HG03280 (cell line): ENCODE results near the gene LRSAM1.
"Not testable (repeated sequence)": the region's sequence is repeated elsewhere in the genome, so short reads cannot be mapped to it uniquely, and the experiment has no call there.

Experiments
- ATAC-seq: cut with Tn5 transposase; IDR thresholded peaks from one replicate; pipeline ENCODE4 v1.9.1; 2021; ENCODE audit warnings: mild to moderate bottlenecking, moderate library complexity; ENCODE audit not compliant: unreplicated experiment

Gene LRSAM1

DNA sequence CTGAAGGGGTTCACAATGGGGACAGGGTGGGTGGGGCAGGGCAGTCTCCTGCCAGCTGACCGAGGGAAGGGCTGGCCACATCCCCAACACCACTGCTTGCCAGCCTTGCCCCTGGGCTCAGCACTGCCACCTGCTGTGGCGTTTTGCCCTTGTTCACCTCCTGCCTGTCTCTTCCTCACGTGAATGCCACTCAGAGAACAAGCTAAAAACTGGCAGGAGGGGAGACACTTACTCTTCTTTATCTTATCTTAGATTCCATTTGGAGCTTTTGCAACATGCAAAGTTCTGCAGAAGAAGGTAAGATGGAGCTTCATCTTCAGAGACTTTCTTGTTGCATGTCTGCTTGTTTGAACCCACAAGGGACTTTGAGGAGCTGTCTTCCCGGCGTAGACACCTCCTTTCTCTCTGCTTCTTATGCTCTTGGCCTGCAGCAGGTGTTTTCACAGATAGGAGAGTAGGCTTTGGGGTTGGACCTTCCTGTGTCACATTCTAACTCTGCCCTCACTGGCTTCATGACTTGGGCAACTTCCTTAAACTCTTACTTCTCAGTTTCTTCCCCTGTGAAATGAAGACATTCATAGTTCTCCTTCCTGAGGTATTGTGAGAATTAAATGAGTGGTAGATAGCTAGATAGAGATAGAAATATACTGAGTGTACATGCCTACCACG lies 4.1 kb downstream of the LRSAM1 start:
- no peak for ATAC-seq

DNA sequence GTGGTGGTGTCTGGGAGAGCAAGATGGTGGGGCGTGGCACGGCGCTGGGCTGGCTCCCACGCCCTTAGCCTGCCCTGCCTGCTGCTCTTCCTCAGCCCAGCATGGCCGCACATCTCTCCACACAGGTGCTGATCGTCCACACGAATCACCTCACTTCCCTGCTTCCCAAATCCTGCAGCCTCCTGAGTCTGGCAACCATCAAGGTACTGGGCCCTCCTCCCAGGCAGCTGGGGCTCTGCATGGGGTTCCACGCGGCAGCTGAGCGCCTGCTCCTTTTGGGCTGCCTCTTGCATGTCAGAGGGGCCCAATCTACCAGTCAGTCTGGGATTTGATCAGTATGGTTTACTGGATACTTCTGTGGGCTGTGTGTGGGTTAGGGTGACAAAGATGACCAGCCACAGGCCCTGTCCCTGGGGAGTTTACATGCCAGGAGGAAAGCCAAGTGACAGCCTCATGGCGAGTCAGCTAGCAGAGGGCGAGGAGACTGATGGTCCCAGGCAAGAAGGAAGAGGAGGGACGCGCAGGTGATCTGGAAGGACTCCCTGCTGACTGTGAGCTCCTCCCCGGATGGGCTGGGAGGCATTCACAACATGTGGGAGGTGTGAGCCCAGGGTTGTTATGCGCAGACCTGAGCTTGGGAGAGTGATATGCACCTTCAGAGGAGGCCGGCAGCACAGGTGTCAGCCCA lies 6.0 kb downstream of the LRSAM1 start:
- no peak for ATAC-seq

DNA sequence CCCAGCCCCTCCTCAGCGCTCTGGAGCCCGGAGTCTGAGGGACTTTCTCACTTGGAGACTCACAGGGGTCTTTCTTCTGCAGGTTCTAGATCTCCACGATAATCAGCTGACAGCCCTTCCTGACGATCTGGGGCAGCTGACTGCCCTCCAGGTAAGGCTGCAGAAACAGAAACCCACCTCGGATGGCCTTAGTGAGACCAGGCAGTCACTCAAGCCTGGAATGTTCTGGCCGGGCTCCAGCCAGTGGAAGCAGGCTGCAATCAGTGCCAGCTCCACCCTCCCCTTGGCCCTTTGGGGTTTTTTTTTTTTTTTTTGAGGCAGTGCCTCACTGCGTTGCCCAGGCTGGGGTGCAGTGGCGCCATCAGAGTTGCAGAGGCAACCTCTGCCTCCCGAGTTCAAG lies 7.6 kb downstream of the LRSAM1 start:
- ATAC-seq, result no peak

DNA sequence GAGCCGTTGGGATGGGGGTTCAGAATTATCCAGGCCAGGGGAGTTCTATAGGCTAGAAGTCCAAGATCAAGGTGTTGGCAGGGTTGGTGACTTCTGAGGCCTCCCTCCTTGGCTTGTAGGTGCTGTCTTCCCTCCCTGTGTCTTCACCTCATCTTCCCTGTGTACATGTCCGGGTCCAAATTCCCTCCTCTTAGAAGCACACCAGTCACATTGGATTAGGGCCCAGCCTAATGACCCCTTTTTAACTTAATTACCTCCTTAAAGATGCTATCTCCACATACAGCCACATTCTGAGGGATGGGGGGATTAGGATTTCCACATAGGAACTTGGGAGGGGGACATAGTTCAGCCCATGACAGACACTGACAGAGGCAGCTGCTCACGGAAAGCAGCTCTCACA lies 12.1 kb downstream of the LRSAM1 start:
- ATAC-seq, result no peak

DNA sequence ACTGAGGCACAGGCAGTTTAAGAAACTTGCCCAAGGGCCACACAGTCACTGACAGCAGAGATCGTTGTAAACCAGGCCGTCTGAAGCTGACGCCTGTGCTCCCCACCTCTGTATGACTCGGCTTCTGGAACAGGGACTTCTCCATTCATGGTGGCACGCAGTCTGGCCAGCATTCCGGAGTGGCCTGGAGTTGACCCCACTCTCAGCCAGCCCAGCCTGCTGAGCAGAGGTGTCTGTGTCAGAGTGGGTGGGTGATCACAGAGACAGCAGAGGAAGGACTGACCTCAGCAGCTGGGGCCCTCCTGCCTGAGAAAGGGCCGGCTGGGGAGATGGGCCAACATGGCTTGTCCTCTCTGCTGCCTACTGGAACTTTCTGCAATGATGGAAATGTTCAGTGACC lies 12.6 kb downstream of the LRSAM1 start:
- no peak for ATAC-seq

DNA sequence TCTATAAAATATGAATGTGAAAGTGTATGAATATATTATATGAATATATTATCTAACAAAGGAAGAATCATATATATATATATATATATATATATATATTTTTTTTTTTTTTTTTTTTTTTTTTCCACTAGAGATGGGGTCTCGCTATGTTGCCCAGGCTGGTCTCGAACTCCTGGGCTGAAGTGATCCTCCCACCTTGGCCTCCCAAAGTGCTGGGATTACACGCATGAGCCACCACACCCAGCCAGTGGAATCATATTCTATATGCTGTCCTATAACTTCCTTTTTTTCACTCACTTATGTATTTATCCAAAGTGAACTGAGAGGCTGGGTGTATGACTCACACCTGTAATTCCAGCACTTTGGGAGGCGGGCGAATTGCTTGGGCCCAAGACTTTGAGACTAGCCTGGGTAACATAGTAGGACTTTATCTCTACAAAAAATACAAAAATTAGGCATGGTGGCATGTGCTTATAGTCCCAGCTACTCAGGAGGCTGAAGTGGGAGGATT lies 15.2 kb downstream of the LRSAM1 start:
- not testable (repeated sequence) for ATAC-seq

DNA sequence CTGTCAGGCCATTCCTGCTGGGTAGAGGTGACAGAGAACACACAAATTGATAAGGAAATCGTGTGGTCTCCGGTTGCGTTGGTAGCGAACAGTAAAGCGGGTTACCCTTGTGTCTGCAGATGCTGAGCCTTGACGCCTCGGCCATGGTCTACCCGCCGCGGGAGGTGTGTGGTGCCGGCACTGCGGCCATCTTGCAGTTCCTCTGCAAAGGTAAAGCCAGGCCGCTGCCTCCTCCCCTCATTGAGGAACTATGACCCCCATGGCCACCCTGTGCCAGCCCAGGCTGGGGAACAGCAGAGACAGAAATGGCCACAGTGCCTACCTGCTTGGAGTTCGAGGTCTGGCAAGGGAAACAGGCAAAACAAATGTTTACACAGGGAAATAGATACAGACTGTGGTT lies 16.3 kb downstream of the LRSAM1 start:
- ATAC-seq, result no peak

DNA sequence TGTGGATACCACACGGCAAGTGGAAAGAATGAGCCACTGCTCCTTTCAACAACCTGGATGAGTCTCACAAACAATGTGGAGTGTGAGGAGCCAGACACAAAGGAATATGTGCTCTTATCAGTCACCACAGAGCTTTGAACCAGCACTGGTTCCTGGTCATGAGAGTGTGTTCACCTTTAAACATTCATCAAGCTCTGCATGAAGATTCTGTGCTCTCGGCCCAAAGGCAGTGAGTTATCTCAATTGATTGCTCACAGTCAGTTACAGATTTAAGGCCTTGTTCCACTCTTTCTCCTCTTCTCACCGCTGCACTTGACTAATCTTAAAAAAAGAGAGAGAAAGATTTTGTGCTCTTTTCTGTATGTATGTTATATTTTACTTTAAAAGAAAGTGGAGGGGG lies 19.4 kb downstream of the LRSAM1 start:
- no peak for ATAC-seq

DNA sequence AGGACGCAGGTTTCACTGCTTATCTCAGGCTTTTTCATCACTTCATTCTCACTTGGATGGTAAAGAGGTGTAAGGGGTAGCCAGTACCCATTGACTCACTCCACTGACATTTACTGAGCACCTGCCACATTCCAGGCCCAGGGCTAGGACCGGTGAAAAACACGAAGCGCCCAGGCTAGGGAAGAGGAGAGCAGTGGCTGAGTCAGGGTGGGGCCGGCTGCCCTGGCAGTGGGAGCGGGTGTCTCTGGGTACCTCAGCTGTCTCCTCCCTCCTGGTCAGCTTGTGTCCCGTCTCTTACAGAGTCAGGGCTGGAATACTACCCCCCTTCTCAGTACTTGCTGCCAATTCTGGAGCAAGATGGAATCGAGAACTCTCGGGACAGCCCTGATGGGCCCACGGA lies 22.2 kb downstream of the LRSAM1 start:
- no peak for ATAC-seq

DNA sequence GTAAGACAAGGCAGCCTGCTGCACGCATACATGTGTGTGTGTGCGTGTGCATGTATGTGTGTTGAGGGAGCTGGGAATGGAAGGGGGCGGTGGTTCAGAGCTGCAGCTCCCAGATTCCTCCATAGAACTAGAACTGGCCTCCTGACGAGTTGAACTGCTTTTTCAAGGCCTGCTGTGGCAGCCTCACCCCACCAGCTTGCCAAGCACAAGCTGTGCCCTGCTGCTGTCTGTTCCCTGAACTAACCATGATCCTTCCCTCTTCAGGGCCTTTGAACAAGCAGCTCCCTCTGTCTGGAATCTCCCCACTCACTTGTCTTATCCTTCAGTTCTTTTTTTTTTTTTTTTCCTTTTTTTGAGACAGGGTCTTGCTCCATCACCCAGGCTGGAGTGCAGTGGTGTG lies 22.6 kb downstream of the LRSAM1 start:
- ATAC-seq, result no peak

DNA sequence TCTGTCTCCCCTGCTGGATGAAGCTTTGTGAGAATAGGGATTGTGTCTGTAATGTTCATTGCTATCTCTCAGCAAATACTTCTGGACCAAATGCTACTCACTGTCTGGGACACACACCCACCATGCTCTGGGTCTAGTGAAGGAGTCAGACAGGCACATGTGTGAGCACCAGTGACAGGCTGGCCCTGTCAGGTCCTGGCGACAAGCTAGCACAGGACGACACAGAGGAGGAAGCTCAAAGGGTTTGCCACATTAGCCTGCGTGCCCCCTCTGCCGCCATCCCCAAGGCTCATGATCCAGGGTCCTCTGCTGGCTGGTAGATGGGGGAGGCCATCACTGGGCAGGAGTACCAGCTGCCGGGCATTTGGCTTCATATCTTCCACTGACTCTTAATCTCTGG lies 23.3 kb downstream of the LRSAM1 start:
- no peak for ATAC-seq

DNA sequence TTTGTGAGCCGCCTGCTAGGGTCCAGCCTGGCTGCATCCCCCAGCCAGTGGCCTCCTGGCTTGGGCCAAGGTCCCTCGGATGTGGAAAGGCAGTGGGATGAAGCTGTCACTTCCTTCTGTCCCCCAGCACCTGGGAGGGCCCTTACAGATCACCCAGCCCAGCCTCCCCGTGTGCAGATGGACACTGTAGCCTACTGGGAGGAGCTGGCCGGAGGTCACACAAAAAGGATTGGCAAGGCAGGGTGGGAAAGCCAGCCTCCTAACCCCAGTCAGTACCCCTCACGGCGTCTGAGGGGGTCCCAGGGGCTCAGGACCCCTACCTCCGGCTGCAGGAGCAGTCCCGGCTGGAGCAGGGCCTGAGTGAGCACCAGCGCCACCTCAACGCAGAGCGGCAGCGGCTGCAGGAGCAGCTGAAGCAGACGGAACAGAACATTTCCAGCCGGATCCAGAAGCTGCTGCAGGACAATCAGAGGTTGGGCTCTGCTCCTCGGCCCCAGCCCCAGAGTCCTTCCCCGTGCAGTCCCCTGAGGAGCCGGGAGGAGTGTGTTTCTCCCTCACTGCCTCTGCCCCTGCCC lies 28.3 kb downstream of the LRSAM1 start:
- no peak for ATAC-seq

DNA sequence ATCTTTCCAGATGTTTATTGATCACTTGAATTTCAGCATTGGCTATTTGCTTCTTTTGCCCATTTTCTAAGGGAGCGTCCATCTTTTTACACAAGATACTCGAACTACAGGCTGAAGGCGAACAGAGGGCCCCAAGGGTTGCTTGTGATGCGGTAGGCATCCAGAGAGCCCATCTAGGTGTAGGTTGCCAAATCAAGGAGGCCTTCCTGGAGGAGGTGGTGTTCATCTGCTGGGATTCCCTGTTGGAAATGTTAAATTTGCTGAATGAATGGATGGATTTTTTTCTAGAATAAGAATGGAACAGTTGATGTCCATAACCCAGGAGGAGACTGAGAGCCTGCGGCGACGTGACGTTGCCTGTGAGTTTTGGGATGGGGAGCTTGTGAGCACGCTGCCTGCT lies 31.4 kb downstream of the LRSAM1 start:
- ATAC-seq, result no peak

DNA sequence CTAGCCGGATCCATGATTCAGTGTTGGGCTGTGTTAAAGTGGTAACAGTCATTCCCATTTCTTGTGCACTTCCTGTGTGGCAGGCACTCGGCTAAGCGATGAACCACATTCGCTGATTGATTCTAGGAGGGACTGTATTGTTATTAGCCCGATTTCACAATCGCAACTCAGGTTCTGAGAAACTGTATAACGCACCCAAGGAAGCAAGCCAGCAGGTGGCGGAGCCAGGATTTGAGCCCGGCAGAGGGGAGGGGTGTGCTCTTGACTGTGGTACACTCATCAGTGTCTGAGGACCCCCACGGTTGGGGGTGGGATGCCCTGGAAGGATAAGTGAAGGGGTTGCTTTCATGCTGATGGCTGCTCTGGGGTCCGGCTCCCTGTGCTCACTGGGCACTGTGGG lies 34.7 kb downstream of the LRSAM1 start:
- ATAC-seq, result no peak

DNA sequence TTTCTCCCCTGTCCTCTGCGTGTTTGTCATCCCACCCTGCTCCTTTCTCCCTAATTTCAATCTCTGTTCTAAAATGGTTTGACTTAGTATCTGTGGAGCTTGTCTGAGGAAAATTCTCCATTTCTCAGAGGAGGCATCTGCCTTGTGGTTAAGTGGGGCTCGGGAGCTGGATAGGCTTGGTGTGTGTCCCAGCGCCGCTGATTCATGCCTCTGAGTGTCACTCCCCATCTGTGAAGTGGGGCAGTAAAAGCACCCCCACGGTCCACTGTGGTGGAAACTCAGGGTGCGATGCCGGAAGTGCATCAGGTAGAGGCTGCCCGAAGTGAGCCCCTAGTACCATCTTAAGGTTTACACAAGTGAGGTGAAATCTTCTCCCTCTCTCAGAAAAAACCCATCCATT lies 37.6 kb downstream of the LRSAM1 start:
- ATAC-seq, result no peak

DNA sequence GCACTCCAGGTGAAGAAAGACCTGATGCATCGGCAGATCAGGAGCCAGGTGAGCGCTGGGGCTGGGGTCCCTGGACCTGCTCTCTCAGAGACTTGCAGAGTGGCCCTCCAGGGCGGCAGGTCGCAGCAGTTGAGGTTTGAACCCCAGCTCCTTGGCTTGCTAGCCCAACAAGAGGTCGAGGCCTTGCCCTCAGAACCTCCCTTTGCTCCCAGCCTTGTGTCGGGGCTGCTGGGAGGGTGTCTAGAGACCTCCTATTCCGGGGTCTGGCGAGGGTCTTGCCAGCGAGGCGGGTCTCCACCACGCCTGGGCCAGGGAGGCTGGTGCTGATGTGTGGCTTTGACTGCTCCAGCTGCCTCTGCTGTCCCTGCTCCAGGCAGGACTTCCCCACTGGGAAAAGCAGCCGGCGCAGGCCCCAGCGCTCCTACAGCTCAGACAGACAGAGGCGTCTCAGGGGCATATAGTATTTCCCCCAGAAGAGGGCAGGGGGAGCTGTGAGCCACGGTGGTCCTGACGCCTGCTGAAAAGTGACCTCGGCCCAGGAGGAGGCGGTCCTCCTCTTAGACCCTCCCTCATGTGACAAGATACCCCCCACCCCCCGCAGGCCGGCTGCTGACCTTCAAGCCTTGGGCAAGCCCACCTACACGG lies 38.3 kb downstream of the LRSAM1 start:
- no peak for ATAC-seq

DNA sequence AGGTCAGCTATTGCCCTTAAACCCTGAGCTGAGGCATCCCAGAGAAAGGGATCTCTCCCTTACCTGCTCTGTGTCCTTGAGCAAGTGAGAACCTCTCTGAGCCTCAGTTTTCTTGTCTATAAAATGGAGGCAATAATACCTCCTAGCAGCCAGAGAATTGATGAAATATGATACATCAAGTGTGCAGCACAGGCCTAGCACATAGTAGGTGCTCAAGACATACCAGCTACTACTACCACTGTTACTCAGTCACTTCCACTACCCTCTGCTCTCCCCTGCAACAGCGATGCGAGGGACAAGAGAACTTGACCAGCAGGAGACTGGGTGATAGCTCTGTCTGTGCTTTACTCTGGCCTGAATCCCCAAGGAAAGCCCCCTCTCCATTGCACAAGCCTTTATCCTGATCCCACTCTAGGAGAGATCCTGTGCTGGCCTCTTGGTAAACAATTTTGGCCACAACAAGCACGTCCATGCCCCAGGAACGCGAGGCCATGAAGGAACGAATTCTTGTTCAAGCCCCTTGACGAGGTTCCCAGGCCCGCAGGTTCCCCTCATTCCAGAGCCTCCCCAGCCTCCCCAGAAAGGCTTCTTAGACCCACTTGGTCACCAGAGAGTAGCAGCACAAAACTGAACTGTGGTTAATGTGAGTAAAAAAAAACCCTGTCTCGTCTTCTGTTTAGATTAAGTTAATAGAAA lies 39.4 kb downstream of the LRSAM1 start:
- ATAC-seq, result no peak

DNA sequence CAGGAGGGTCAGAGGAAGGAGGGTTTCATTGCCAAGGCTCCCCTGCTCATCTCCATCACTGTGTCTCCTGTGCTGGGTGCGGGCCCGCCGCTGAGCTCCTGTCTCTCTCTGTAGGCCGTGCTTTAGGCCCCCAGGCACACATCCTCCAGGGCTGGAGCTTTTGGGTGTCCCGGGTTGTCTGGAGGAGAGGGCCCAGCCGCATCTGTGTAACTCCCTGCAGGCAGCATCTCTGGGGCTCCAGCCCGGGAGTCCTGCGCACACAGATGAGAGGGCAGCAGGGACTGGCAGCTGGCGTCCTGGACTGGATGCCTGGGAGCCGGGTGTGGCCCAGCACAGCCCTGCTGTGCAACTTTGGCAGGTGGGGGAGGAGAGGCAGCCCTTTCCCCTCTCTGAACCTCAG lies 40.2 kb downstream of the LRSAM1 start:
- no peak for ATAC-seq

DNA sequence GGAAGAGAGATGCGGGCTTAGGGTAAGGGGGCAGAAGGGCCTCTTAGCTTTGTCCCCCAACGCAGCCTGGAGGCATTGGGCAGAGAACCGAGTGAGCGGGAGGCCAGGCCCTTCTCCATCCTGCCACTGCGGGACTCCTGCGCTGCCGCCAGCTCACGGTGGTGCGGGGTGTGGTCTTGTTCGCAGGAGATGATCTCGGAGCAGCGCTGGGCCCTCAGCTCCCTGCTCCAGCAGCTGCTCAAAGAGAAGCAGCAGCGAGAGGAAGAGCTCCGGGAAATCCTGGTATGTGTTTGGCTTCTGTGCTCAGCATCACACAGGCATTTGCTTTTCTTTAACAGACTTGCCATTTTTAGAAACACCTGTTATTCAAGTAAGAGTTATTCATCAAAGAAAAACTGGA lies 41.3 kb downstream of the LRSAM1 start:
- no peak for ATAC-seq

DNA sequence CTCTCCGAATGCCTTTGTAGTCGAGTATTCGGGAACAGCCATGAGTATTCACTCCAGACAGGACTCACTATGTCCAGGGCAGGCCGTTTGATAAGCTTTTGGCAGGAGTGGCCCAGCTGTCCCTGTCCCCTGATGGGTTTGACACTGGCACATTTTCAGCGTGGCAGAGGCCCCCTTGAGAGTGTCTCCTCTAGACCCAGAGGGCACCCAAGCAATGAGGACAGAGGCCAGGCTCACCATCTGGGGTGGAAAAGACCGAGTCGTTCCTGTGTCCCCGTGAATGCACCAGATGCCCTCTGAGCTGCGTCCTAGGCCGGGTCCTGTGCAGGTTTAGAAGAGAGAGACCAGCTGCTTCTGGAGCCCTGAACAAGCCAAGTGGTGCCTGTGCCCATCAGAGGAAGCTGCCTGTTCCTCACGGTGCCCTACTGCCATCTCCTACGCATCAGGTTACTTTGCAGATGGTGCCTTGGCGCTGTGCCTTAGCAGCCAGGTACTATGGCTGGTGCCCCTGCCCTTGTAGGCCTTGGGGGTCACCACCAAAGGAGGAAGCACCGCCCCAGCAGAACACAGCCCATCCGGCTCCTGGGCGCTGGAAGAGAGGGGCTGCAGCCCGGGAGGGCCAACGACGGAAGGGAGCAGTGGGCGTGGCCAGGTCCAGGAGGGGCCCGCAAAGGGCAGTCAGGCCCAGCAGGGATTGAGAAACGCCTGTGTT lies 42.4 kb downstream of the LRSAM1 start:
- ATAC-seq, result no peak

DNA sequence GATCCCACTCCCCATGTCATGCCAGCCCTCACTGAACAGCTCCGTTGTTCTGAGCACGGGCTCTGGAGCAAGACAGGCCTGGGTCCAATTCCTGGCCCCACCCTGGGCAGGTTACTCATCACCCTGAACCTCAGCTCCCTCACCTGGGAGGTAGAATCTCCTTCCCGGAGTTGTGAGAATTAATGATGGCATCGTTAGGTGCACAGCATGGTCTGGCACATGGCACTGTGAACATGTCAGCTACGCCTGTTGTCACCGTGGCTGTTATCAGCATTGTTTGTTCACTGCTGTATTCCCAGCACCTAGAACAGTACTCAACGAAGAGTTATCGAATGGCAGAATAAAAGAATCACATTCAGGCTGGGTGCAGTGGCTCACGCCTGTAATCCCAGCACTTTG lies 43.0 kb downstream of the LRSAM1 start:
- no peak for ATAC-seq
